Body of pancreas (tissue), 4 donors: ENCODE measurements around the gene NOP9.

ENCODE experiments used
- POLR2A ChIP-seq, 3 donors: fragments of 450-650 bp; IDR thresholded peaks; one replicate each; pipeline ENCODE4 v1.6.1; 2016; ENCODE audit warnings: antibody characterized with exemption in 3 of 3, mild to moderate bottlenecking in 2 of 3
- TF ChIP-seq, protein P1 (sequence below), 7 experiments: fragments of 450-650 bp in 4 of 7; fragments of 200-600 bp in 3 of 7; sonication (generic) in 3 of 7; IDR thresholded peaks; one replicate each; pipeline ENCODE4 v1.5.1; 2016 to 2019; ENCODE audit warnings: antibody characterized with exemption in 7 of 7

DNA sequence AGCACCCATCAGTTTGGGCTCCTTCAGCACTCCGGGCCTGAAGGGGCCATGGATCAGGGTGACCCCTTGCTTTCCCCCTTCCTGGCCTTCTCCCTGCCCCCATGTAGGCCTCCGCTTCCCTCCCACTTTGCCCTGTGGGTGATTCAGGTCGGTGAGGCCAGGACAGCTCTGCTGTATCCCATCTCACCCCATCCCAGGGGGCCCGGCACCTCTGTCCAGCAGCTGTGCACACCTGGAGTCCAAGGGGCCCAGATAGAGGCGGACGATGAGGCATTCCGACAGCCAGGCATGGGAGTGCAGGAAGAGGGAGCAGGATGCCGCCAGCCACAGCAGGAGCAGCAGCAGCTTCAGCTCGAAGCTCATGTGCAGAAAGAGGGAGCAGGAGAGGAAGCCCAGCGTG lies 23.0 kb downstream of the NOP9 start:
- TF ChIP-seq, protein P1, sequence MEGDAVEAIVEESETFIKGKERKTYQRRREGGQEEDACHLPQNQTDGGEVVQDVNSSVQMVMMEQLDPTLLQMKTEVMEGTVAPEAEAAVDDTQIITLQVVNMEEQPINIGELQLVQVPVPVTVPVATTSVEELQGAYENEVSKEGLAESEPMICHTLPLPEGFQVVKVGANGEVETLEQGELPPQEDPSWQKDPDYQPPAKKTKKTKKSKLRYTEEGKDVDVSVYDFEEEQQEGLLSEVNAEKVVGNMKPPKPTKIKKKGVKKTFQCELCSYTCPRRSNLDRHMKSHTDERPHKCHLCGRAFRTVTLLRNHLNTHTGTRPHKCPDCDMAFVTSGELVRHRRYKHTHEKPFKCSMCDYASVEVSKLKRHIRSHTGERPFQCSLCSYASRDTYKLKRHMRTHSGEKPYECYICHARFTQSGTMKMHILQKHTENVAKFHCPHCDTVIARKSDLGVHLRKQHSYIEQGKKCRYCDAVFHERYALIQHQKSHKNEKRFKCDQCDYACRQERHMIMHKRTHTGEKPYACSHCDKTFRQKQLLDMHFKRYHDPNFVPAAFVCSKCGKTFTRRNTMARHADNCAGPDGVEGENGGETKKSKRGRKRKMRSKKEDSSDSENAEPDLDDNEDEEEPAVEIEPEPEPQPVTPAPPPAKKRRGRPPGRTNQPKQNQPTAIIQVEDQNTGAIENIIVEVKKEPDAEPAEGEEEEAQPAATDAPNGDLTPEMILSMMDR (IDR thresholded peaks at IDR 0.05), result no peak
- TF ChIP-seq POLR2A (IDR thresholded peaks at IDR 0.05), result no peak
